NCI-H1048 (cell line): ENCODE results near the gene CKS2.
"Not testable (repeated sequence)": the region's sequence is repeated elsewhere in the genome, so short reads cannot be mapped to it uniquely, and the experiment has no call there.

Experiments
- DNase-seq: peaks from one replicate; lab custom pipeline; 2025; lab: John Stamatoyannopoulos, UW

Gene CKS2

DNA sequence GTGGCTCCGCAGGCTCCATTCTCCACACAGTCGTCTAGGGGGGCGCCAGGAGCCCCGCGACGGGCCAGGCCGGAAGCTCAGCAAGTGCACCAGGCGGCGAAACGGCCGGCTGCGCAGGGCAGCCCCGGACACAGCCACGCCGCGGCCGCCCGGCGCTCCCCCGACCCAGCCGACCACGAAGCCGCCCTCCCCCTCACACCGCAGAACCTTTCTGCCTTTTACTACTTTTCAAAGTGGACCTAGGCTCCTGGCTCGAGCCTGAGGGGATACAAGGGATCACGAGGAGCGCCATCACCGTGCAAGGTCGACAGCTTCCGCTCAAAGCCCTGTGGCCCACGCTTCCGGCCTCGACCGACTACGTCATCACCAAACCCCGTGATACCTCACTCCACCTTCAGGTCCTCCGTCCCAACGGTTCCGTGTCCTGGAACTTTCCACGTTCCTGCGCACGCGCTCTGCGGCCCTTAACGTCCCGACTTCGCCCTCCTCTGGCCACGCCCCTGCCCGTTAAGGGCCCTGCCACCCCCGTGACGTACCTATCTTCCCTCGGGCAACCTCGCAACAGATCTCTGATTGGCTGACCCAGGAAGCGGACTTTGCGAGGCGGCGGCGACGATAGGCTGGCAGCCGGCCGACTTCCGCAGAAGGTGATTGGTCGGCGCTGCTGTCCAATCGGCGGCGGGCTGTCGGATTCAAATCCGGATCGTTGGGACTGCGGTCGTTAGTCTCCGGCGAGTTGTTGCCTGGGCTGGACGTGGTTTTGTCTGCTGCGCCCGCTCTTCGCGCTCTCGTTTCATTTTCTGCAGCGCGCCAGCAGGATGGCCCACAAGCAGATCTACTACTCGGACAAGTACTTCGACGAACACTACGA is at the start of gene CKS2:
TSS of gene CKS2 (plus strand) at position 721 of the 871 bp plus-strand sequence. CDS start at position 819, 98 bp downstream.
- DNase-seq = peak; percentile 100

DNA sequence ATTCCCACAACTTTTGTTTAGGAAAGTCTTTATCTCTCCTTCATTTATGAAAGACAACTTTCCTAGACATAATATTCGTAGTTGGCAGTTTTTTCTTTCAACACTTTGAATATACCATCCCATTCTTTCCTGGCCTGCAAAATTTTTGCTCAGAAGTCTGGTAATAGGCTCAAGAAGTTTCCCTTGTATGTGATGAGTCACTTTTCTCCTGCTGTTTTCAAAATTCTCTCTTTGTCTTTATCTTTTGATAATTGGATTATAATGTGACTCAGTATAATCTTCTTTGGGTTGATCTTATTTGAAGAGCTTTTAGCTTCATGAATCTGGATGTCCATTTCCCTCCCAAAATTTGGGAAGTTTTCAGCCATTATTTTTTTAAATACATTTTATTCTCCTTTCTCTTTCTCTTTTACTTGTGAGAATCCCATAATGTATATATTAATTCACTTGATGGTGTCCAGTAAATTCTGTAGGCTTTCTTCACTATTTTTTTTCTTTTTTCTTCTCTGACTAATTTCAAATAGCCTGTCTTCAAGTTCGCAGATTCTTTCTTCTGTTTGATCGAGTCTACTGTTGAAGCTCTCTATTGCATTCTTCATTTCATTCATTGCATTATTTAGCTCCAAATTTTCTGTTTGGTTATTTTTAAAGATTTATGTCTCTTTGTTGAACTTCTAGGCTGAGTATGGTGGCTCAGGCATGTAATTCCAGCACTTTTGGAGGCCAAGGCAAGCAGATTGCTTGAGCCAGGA is 37.3 kb upstream of the CKS2 start:
- DNase-seq = no peak

DNA sequence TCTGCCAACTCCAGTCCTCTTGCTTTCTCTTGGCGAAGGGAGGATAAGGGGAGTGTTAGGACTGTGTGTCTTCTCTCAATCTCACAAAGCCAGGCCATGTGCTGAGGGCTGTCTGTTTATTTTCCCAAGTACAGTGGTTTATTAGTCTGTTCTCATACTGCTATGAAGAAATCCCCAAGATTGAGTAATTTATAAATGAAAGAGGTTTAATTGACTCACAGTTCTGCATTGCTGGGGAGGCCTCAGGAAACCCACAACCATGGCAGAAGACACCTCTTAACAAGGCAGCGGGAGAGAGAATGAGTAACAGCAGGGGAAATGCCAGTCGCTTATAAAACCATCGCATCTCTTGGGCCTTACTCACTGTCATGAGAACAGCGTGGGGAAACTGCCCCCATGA is 36.2 kb upstream of the CKS2 start:
- no peak for DNase-seq

DNA sequence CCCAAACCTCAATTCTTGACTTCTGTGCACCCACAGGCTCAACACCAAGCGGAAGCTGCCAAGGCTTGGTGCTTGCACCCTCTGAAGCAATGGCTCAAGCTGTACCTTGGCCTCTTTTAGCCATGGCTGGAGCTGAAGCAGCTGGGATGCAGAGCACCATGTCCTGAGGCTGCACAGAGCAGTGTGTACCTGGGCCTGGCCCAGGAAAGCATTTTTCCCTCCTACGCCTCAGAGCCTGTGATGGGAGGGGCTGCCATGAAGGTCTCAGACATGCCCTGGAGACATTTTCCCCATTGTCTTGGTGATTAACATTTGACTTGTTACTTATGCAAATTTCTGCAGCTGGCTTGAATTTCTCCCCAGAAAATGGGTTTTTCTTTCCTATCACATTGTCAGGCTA is 35.0 kb upstream of the CKS2 start:
- not testable (repeated sequence) for DNase-seq

DNA sequence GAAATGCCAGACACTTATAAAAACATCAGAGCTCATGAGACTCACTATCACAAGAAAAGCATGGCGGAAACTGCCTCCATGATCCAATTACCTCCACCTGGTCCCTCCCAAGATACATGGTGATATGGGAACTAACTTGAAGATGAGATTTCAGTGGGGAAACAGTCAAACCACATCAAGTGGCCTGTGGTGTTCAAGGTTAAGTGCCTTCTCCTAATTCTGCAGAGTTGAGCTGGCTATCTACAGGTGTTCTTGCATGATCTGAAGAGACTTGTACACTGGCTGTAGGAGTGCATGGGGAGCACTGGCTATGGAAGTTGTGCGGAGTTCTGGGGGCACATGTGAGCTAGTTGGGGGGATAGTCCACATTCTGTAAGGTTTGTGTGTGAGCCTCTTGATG is 34.0 kb upstream of the CKS2 start:
- DNase-seq = no peak

DNA sequence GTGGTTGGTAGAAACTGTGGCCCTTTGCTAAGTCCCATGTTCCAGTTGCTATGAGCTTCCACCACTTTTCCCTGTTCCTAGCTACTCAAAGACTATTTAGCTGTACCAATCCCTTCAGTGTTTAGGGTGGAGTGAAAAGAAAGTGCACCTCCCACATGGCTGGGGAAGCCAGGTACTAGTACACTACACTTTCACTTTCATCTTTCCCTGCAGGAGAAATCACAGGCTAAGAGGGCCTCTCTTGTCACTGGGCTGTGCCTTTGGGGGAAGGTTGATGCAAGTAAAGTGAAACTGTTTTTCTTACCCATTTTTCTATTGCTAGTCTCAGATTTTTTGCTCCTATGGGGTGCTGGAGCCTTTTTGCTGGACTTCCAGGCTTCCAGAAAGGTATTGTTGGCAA is 33.5 kb upstream of the CKS2 start:
- DNase-seq = no peak

DNA sequence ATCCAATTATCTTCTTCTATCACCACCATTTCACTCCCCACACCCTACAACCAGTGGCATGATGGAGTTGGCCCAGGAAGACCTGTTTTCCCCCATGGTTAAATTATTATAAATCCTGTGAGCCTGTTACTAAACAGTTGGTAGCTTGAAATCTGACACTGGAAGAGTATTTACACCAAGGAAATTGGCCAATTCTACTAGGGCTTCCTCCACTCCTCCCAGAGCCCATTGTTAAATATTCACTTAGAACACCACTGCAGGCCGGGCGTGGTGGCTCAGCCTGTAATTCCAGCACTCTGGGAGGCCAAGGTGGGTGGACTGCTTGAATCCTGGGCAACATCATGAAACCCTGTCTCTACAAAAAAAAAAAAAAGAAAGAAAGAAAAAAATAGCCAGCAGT is 32.4 kb upstream of the CKS2 start:
- no peak for DNase-seq

DNA sequence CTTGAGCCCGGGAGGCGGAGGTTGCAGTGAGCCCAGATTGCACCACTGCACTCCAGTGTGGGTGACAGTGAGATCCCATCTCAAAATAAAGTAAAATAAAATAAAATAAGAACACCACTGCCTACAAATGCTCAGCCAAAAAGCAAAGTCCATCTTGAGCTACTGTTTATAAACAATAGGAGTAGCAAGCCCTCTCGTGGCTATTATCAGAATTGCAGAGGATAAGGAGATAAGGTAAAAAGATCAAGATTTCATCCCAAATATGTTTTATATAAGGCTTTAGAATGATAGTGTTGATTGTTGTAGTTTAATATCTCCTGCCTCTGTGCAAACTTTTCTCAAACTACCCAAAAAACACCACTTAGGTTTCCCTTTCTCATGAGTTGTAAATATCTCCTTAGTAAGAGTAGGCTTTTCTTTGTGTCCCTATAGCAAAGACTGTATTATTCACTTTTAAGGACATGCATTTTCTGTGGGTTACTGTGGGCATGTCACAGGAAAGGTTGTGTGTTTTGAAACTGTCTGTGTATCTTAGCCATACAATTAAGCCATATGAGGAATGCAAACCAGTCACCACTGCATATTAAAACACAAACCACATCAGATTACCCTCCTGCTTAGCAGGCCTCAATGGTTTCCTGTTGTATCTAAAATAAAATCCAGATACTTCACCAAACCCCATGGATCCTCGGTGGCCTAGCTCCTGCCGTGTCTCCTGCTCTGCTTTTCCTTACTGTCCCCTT is 31.8 kb upstream of the CKS2 start:
- DNase-seq = peak; percentile 3

DNA sequence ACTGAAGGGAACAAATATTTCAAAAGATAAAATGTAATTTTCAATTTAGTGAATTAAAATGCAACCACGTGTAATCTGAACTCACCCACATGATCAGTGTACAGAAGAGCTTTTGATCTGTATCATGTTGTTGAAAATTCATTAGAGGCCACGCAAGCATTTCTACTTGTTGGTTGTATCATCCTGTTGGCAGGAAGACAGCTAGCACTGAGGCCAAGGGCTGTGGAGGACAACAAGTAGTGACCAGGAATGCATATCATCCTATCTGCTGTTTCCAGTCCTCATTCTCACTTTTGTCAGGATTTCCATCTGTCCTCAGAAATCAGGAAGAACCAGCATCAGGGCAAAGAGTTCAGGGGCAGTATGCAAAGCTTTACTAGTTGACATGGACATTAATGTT is 29.9 kb upstream of the CKS2 start:
- DNase-seq = no peak

DNA sequence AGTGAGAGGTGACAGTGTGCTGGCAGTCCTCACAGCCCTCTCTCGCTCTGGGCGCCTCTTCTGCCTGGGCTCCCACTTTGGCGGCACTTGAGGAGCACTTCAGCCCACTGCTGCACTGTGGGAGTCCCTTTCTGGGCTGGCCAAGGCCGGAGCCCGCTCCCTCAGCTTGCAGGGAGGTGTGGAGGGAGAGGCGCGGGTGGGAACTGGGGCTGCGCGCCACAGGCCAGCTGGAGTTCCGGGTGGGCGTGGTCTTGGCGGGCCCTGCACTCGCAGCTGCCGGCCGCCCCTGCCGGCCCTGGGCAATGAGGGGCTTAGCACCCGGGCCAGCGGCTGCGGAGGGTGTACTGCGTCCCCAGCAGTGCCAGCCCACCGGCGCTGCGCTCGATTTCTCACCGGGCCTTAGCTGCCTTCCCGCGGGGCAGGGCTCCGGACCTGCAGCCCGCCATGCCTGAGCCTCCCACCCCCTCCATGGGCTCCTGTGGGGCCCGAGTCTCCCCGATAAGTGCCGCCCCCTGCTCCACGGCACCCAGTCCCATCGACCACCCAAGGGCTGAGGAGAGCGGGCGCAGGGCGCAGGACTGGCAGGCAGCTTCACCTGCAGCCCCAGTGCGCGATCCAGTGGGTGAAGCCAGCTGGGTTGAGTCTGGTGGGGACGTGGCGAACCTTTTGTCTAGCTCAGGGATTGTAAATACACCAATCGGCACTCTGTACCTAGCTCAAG is 28.6 kb upstream of the CKS2 start:
- not testable (repeated sequence) for DNase-seq

DNA sequence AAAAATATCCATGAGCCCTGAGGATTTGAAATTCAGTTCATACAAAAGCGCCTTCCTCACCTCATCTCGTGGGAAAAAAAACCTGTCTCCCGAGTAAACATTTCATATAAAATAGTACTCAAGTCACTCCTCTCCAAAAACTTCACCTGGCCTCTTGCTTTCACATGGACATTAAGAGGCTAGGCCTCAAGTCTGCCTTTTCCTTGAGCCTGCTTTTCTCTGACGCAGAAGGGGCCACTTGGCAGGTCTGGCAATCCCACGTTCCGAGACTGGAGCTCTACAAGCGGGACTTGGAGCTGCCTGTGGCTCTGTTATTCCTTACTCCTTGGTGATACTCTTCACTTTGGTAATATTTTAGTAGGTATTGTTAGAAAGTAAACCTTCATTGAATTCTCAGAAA is 26.9 kb upstream of the CKS2 start:
- no peak for DNase-seq

DNA sequence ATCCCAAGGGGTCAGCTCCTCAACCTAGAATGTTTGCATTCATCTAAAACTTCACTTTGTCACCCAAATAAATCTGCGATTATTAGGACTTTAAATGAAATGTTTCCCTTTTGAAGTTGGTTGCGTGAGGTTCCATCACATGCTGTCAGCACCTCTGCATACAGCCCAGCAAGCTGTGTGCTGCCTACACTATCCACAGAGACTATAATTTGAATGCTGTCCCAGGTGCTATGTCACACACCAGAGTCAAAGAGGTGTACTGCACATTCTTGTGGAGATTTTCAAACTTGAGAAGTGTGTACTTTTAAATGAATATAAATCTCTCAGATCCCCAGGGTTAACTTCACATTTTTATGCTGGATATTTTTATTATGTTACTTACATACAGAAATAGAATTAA is 19.3 kb upstream of the CKS2 start:
- DNase-seq = no peak

DNA sequence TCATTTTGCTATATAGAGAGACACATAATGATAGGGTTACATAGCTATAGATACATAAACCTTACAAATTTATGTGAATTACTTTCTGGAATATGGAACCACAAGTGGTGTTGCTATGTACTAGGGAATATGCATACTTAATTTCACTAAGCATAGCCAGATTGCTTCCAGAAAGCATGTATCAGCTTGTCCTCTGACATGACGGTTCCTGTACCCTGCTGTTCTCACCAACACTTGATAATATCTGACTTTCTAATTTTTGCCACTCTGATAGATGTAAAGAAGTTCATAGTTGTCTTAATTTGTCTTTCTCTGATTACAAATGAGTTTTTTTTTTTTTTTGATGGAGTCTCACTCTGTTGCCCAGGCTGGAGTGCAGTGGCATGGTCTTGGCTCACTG is 18.0 kb upstream of the CKS2 start:
- DNase-seq = no peak

DNA sequence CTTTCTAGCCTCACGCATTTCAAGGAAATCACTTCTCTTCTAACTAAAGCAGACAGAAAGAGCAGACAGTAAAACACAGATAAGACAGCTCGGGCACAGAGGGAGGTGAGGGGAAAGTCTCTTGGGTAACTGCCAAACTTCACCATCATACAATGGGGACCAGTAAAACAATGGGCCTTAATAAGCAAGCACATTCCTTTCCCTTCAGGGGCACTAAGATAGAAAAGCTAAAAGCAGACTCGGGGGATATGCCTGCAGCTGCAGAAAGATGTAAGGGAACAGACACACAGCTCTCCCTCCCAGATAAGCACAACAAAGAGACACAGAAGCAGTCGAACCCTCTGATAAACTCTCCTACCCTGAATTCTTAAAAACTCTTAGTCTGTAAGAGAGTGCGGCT is 15.6 kb upstream of the CKS2 start:
- DNase-seq = no peak

DNA sequence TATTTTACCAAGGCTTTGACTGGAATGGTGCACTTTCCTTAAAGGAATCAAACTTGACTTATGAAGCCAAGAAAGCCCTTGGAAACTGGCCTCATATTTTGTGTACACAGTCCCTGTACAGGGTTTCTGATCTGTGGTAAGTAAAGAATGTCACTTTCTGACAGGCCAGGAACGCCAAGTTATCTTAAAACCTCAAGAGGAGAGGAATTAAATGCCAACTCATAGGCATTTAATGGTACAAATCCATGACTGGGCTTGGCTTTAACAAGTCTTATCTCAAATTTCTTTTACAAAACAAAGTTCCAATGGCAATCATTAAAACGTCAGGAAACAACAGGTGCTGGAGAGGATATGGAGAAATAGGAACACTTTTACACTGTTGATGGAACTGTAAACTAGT is 9.0 kb upstream of the CKS2 start:
- not testable (repeated sequence) for DNase-seq

DNA sequence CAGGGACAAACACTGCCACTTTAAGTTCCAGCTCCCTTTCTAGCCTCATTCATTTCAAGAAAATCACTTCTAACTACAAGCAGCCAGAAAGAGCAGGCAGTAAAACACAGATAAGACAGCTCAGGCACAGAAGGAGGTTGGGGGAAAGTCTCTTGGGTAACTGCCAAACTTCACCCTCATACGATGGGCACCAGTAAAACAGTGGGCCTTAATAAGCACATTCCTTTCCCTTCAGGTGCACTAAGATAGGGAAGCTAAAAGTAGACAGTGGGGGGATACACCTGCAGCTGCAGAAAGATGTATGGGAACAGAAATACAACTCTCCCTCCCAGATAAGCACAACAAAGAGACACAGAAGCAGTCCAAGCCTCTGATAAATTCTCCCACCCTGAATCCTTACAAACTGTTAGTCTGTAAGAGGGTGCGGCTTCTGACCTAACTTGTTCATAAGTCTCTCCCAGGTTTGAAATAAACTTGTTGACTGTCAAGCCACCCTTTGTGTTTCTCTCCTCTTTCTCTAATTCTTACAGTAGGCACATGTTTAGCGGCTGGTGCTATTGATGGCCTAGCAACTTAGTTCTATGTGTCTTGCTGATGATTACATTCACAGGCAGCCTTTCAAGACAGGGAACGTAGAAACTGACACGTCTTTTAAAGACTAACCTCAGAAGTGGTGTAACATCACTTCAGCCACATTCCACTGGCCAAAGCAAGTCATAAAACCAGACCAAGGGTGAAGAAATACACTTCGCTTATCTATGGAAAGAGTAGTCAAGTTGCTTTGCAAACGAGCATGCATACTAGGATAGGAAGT is 6.8 kb upstream of the CKS2 start:
- DNase-seq = no peak

DNA sequence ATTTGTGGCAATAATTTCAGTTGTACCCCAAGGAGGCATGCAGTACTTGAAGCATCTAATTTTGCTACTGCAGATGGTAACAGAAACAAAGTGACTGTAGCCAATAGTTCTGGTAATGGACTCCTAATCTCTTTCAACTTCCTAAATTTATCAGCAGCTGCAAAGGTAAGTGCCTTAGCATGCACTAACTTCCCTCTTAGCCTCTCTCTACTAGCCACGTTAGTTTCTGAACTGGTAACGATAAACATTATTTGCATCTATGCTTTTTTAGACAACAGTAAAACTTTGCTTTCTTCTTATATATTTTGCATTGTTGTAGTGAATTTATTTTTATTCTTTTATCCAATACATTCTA is 6.2 kb upstream of the CKS2 start:
- DNase-seq = no peak

DNA sequence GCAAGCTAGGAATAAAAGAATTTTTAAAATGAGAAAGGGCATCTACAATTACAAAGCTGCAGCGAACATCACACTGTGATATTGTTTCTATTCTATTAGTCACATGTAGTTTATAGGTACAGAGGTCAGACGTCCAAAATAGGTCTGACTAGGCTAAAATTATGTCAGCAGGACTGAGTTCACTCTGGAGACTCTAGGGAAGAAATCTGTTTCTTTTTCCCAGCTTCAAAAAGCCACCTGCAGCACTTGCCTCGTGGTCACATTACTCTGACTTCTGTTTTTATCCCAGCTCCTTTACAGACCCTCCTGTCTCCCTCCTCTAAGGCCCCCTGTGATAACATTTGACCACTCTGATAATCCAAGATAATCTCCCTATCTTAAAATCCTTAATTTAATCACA is 5.1 kb upstream of the CKS2 start:
- DNase-seq = no peak

DNA sequence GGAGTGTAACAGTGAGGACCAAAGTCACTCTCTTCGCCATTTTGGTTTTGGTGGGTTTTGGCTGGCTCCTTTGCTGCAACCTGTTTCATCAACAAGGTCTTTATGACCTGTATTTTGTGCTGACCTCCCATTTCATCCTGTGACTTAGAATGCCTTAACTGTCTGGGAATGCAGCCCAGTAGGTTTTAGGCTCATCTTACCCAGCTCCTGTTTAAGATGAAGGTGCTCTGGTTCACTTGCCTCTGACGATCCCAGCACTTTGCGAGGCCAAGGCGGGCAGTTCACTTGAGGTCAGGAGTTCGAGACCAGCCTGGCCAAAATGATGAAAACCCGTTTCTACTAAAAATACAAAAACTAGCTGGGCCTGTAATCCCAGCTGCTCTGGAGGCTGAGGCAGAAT is 1.8 kb upstream of the CKS2 start:
- no peak for DNase-seq

DNA sequence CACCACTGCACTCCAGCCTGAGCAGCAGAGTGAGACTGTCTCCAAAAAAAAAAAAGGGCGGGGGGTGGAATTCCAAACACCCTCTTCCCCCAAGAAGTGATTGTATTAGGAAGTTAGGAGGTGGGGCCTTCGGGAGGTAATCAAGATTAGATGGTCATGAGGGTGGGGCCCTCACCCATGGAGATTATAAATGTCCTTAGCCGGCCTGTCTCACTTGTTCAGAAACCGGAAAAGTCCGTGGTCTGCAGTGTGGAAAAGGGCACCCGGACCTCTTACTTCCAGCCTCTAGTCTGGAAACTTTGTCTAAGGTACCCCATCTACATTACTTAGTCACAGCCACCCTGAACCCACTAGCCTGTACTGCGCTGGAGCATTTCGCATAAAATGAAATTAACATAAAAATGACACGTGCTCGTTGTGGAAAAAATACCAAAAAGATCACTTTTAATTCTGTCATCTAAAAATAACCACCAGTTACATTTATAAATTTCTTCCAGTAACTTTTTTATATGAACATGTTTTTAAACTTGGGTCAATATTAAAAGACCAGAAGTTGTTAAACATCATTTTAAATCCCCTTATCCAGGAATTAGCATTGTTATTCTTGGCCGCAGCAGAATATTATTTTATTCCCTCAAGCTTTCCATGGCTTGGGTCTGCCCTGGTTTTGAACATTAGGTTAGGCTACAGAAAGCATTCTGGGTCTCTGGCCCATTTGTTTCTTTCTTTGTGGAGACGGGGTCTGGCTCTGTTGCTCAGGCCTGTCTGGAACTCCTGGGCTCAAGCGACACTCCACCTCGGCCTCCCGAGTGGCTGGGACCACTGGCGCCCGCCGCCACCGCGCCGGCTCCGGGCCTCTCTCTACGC is 1.2 kb upstream of the CKS2 start:
- no peak for DNase-seq
